Prostate gland (tissue), 2 donors: ENCODE data around the gene CPA5.

Experiments used
- CTCF ChIP-seq, 4 experiments: fragments of 200-600 bp in 2 of 4; fragments of 450-650 bp in 2 of 4; sonication (generic) in 2 of 4; IDR thresholded peaks; 1 replicate in 3 of 4; 2 replicates in 1 of 4; pipeline ENCODE4 v1.5.1; 2016 to 2019; ENCODE audit warnings: antibody characterized with exemption in 4 of 4, mild to moderate bottlenecking in 2 of 4, moderate library complexity in 2 of 4
- POLR2AphosphoS5 ChIP-seq: sonication (generic); formaldehyde crosslinking; IDR thresholded peaks from one replicate; pipeline ENCODE4 v1.6.1; 2017; ENCODE audit warnings: antibody characterized with exemption

GRCh38 chr7:130303982-130304381 lies 40.6 kb upstream of the CPA5 start:
- no peak for TF ChIP-seq CTCF (IDR thresholded peaks at IDR 0.05)
- TF ChIP-seq POLR2AphosphoS5 = no peak
